Mesothelial cell of epicardium (in vitro differentiated cells): Measurements from ENCODE around the gene WRAP73. TPM values are rescaled to one million over a fixed set of nuclear protein-coding genes. Genes with fewer than 3 reads are reported as not detected.

Source experiments
- DNase-seq, 2 experiments: peaks; one replicate each; pipeline ENCODE4 v3.0.0; 2021; ENCODE audit warnings: low spot score in 2 of 2; ENCODE audit not compliant: unreplicated experiment in 2 of 2
- H3K27ac Mint-ChIP-seq: 2 replicates; pipeline ENCODE4 v1.8.0; 2021; ENCODE audit warnings: mixed read lengths
- H3K27me3 Mint-ChIP-seq: 2 replicates; pipeline ENCODE4 v1.8.0; 2021; ENCODE audit warnings: low read depth, mixed read lengths
- H3K36me3 Mint-ChIP-seq: 2 replicates; pipeline ENCODE4 v1.8.0; 2021; ENCODE audit warnings: mixed read lengths
- H3K4me1 Mint-ChIP-seq: 2 replicates; pipeline ENCODE4 v1.8.0; 2021; ENCODE audit warnings: mixed read lengths
- H3K4me3 Mint-ChIP-seq: 2 replicates; pipeline ENCODE4 v1.8.0; 2021; ENCODE audit warnings: mild to moderate bottlenecking, moderate library complexity, mixed read lengths
- H3K9me3 Mint-ChIP-seq: 2 replicates; pipeline ENCODE4 v1.8.0; 2021; ENCODE audit warnings: mixed read lengths
- total RNA-seq: library from RNA; stranded (reverse); gene quantifications from 3 replicates; pipeline ENCODE4 v1.2.1, GENCODE V29; 2021
- TF ChIP-seq, protein P1 (sequence below): fragments of 200-600 bp; sonication (generic); IDR thresholded peaks from one replicate; pipeline ENCODE4 v1.5.0; 2021; ENCODE audit warnings: antibody characterized with exemption; ENCODE audit not compliant: unreplicated experiment

The WRAP73 gene
- total RNA-seq, 1 donor from 2014 or later, result 20.8 TPM

DNA sequence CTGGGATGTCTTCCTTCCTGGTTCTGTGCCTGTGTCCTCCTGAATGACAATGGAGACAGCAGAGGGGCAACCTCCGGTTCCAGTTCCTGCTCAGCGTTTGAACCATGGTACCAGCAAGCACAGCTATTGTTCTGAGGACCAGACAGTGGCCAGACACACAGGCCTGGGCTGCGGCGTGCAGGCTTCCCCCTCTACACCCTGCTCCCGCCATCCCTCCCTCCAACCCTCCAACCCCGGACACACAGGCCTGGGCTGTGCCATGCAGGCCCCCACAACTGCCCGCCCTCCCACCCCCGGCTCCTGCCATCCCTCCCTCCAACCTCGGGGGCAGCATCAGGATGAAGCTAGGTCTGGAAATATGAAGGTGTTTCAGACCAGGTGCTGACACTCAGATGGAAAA is 33.0 kb downstream of the WRAP73 start:
- Mint-ChIP-seq H3K27ac (no peak overlapping the region), H3K4me3 (no peak overlapping the region), H3K27me3 (peaks cover 4% of the 10 kb centered on the region), H3K4me1 (peaks cover 59% of the 10 kb centered on the region), H3K9me3 (no peaks in the 10 kb centered on the region), H3K36me3 (no peaks in the 10 kb centered on the region)
- DNase-seq, result no peak
- TF ChIP-seq, protein P1, sequence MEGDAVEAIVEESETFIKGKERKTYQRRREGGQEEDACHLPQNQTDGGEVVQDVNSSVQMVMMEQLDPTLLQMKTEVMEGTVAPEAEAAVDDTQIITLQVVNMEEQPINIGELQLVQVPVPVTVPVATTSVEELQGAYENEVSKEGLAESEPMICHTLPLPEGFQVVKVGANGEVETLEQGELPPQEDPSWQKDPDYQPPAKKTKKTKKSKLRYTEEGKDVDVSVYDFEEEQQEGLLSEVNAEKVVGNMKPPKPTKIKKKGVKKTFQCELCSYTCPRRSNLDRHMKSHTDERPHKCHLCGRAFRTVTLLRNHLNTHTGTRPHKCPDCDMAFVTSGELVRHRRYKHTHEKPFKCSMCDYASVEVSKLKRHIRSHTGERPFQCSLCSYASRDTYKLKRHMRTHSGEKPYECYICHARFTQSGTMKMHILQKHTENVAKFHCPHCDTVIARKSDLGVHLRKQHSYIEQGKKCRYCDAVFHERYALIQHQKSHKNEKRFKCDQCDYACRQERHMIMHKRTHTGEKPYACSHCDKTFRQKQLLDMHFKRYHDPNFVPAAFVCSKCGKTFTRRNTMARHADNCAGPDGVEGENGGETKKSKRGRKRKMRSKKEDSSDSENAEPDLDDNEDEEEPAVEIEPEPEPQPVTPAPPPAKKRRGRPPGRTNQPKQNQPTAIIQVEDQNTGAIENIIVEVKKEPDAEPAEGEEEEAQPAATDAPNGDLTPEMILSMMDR, result no peak

- Mint-ChIP-seq H3K9me3 (no peaks in the 10 kb centered on the region), H3K27me3 (peaks cover 4% of the 10 kb centered on the region), H3K36me3 (no peaks in the 10 kb centered on the region), H3K27ac (peak overlapping the region; percentile 99), H3K4me1 (peaks cover 67% of the 10 kb centered on the region), H3K4me3 (peak overlapping the region; percentile 2)
- TF ChIP-seq, protein P1, result peak; percentile 57
- no peak for DNase-seq
These were observed 34.9 kb downstream of the WRAP73 start for GRCh38 chr1:3614755-3615742.

GRCh38 chr1:3612123-3612522 is 37.8 kb downstream of the WRAP73 start:
- peak overlapping the region; percentile 92 for H3K27ac Mint-ChIP-seq
- TF ChIP-seq, protein P1, result no peak
- H3K9me3 Mint-ChIP-seq, result no peaks in the 10 kb centered on the region
- no peaks in the 10 kb centered on the region for H3K27me3 Mint-ChIP-seq
- H3K36me3 Mint-ChIP-seq, result no peaks in the 10 kb centered on the region
- peak overlapping the region; percentile 68 for H3K4me3 Mint-ChIP-seq
- H3K4me1 Mint-ChIP-seq, result peaks cover 72% of the 10 kb centered on the region
- DNase-seq, result no peak

DNA sequence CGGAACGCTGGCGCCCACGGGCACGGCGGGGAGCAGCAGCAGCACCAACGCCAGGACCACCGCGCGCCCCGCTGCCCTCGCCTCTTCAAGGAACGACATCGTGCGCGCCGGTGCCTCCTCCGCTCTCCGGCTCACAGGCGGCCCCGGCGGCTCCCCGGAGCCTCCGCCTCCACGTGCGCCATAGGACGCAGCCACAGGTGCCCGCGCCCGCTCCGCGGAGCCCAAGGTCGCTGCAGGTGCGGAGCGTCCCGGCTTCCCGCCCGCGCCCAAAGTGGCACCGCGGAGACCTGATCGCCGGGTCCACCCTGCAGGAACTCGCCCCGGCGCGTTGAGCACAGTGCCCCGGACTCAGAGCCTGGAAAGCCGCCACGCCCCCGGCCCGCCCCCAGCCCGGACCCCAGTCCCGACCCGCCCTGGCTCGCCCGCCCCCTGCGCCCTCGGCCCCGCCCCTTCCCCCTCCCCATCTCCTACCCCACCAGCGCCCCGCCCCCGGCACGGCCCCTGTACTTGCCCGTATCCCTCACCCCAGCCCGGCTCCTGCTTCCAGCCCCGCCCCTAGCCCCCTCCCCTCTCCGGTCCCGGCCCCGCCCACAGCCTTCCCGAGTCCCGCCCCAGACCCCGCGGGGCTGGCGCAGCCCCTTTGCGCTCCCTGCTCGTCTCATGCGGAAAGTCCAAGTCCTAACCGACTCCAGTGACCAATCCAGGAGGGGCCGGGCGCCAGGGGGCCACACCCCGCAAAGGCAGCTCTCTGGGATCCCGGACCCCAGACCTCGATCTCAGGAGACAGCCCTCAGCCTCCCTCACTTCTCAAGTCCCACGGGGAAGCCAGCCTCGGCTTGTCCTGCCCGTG is 38.5 kb downstream of the WRAP73 start, which contains the start of gene MEGF6:
TSS of gene MEGF6 (minus strand) at position 339 of the 850 bp plus-strand sequence. CDS start at position 99, 240 bp downstream.
- Mint-ChIP-seq H3K27me3 (no peaks in the 10 kb centered on the region), H3K4me3 (peak within 1 kb of the TSS; percentile 92), H3K36me3 (no peaks in the 10 kb centered on the region), H3K27ac (peak within 1 kb of the TSS; percentile 97), H3K4me1 (peaks cover 72% of the 10 kb centered on the region), H3K9me3 (no peaks in the 10 kb centered on the region)
- TF ChIP-seq, protein P1, result no peak
- DNase-seq, result peak; percentile 94 to 98

DNA sequence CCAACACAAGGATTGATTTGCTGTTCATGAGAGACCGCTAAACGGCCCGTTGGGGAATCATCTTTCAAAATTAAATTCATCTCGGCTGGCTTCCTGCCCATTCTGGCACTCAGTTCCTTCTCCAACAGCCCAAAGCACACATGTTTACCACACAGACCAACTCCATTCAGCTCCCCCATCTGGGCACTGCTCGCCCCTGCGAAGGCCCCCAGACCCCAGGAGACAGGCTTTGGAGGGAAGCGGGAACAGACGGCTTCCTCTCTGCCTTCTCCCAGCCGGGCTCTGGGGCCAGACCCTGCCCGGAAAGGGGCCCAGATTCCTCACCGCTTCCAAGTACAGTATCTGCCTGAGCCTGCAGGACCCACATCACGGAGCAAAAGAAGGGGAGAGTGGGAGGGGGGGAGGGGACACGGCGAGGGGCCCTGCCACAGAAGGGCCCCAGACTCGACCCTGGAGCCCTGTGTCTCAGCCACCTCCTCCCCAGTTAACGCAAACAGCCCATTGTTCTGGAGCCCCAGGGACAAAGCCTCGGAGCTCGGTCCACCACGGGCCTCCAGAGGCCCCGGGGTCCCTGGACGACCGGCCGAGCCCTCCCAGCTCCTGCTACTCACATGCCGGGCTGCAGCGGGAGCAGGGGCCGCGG is 39.3 kb downstream of the WRAP73 start:
- Mint-ChIP-seq H3K27me3 (no peaks in the 10 kb centered on the region), H3K36me3 (no peaks in the 10 kb centered on the region), H3K9me3 (no peaks in the 10 kb centered on the region), H3K4me3 (peak overlapping the region; percentile 92), H3K27ac (peak overlapping the region; percentile 97), H3K4me1 (peaks cover 65% of the 10 kb centered on the region)
- TF ChIP-seq, protein P1, result no peak
- DNase-seq, result peak in 1 of 2 experiments; percentile 73
